ENCODE results near the gene LIN28A. TPM values are rescaled to one million over a fixed set of nuclear protein-coding genes. Genes with fewer than 3 reads are reported as not detected.

The LIN28A gene
- total RNA-seq, 1 donor from 2014 or later = not detected

DNA sequence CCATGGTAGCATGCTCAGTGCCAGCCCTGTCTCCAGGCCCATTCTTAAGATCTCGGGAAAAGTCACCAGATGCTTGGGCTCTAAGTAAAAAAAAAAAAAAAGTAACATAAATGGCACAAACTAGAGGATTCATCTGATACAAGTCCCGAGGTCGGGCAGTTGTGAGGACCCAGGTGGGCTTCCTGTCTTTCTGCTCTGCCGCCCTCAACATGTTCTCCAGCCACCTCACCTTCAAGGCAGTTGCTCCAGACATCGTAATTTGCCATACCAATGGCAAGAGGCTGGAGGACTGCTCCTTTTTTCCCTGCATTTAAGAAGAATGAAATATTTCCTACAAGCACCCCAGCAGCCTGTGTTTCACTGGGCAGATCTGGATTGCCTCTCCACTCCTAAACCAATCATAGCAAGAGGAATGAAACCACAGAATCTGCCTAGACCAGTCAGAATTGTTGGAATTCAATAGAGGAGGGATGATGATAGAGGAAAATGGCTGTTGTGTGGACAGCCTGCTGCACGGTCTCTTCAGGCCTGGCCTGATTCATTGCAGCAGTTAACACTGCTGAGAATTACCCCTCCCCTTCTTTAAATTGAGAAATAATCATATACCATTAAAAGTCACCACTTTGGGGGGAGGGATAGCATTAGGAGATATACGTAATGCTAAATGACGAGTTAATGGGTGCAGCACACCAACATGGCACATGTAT, 67.0 kb downstream of the LIN28A start:
- Mint-ChIP-seq H3K27ac (ENCODE audit: unreplicated experiment) (no peak overlapping the region), H3K27me3 (ENCODE audit: low read depth) (no peaks in the 10 kb centered on the region), H3K4me1 (ENCODE audit: low read depth) (peaks cover 38% of the 10 kb centered on the region), H3K4me3 (ENCODE audit: unreplicated experiment) (no peak overlapping the region), H3K9me3 (ENCODE audit: low read depth) (no peaks in the 10 kb centered on the region), H3K36me3 (ENCODE audit: low read depth) (peaks cover 26% of the 10 kb centered on the region)
- DNase-seq (ENCODE audit: low spot score) = no peak
- TF ChIP-seq, protein P1, sequence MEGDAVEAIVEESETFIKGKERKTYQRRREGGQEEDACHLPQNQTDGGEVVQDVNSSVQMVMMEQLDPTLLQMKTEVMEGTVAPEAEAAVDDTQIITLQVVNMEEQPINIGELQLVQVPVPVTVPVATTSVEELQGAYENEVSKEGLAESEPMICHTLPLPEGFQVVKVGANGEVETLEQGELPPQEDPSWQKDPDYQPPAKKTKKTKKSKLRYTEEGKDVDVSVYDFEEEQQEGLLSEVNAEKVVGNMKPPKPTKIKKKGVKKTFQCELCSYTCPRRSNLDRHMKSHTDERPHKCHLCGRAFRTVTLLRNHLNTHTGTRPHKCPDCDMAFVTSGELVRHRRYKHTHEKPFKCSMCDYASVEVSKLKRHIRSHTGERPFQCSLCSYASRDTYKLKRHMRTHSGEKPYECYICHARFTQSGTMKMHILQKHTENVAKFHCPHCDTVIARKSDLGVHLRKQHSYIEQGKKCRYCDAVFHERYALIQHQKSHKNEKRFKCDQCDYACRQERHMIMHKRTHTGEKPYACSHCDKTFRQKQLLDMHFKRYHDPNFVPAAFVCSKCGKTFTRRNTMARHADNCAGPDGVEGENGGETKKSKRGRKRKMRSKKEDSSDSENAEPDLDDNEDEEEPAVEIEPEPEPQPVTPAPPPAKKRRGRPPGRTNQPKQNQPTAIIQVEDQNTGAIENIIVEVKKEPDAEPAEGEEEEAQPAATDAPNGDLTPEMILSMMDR (IDR thresholded peaks at IDR 0.05) = no peak

DNA sequence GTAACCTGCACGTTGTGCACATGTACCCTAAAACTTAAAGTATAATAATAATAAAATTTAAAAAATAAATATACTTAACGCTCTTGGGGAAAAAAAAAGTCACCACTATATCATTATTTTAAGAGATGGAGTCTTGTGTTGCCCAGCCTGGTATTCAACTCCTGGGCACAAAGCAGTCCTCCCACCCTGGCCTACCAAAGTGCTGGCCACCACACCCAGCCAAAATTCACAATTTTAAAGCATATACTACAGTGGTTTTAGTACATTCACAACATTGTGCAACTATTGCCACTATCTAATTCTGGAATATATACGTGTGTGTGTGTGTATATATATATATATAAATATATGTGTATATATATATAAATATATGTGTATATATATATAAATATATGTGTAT, 67.5 kb downstream of the LIN28A start:
- DNase-seq (ENCODE audit: low spot score) = no peak
- TF ChIP-seq, protein P1 (IDR thresholded peaks at IDR 0.05) = no peak
- Mint-ChIP-seq H3K4me3 (ENCODE audit: unreplicated experiment) (no peak overlapping the region), H3K4me1 (ENCODE audit: low read depth) (peaks cover 42% of the 10 kb centered on the region), H3K9me3 (ENCODE audit: low read depth) (no peaks in the 10 kb centered on the region), H3K36me3 (ENCODE audit: low read depth) (peaks cover 26% of the 10 kb centered on the region), H3K27ac (ENCODE audit: unreplicated experiment) (no peak overlapping the region), H3K27me3 (ENCODE audit: low read depth) (no peaks in the 10 kb centered on the region)

DNA sequence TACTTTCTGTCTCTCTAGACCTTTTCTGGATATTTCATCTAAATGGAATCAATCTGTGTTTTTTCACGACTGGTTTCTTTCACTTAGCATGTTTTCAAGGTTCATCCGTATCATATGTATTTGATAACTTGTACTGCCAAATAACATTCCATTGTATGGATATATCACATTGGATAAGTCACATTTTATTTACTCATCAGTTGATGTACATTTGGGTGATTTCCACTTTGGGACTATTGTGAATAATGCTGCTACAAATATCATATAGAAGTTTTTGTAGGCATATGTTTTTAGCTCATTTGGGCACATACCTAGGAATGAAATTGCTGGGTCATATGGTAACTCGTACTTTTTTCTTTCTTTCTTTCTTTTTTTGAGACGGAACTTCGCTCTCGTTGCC, 68.4 kb downstream of the LIN28A start:
- Mint-ChIP-seq H3K4me1 (ENCODE audit: low read depth) (peaks cover 42% of the 10 kb centered on the region), H3K9me3 (ENCODE audit: low read depth) (no peaks in the 10 kb centered on the region), H3K27ac (ENCODE audit: unreplicated experiment) (peak overlapping the region; percentile 8), H3K27me3 (ENCODE audit: low read depth) (no peaks in the 10 kb centered on the region), H3K36me3 (ENCODE audit: low read depth) (peaks cover 24% of the 10 kb centered on the region), H3K4me3 (ENCODE audit: unreplicated experiment) (no peak overlapping the region)
- no peak for DNase-seq (ENCODE audit: low spot score)
- TF ChIP-seq, protein P1 (IDR thresholded peaks at IDR 0.05) = no peak

Other genes starting within 250 kb of the LIN28A start
- gene C1orf232, start 241.9 kb upstream of the LIN28A start, total RNA-seq = not detected in 3 replicates
- gene ZNF593, start 240.9 kb upstream of the LIN28A start, total RNA-seq = 19.6 to 27.0 TPM (median 22.4 TPM) in 3 replicates
- not detected in 3 replicates for gene ZNF593OS, start 239.0 kb upstream of the LIN28A start, total RNA-seq
- gene CNKSR1, start 233.3 kb upstream of the LIN28A start, total RNA-seq = 0.18 to 0.80 TPM (median 0.58 TPM) in 3 replicates
- not detected in 3 replicates for gene CATSPER4, start 220.2 kb upstream of the LIN28A start, total RNA-seq
- gene CEP85, start 176.6 kb upstream of the LIN28A start, total RNA-seq = 13.1 to 18.2 TPM (median 13.7 TPM) in 3 replicates
- 156 to 175 TPM (median 162 TPM) in 3 replicates for gene SH3BGRL3, start 130.7 kb upstream of the LIN28A start, total RNA-seq
- gene UBXN11, start 104.2 kb upstream of the LIN28A start, total RNA-seq = 8.7 to 20.4 TPM (median 8.7 TPM) in 3 replicates
- not detected in 3 replicates for gene CD52, start 92.9 kb upstream of the LIN28A start, total RNA-seq
- gene CRYBG2, start 56.7 kb upstream of the LIN28A start, total RNA-seq = not detected in 3 replicates
- not detected in 3 replicates for gene ZNF683, start 38.1 kb upstream of the LIN28A start, total RNA-seq
- 67.1 to 89.2 TPM (median 78.3 TPM) in 3 replicates for gene DHDDS, start 21.5 kb downstream of the LIN28A start, total RNA-seq
- 241 to 314 TPM (median 245 TPM) in 3 replicates for gene HMGN2, start 61.6 kb downstream of the LIN28A start, total RNA-seq
- 3.6 to 6.3 TPM (median 4.4 TPM) in 3 replicates for gene RPS6KA1, start 118.9 kb downstream of the LIN28A start, total RNA-seq